Central memory CD8-positive, alpha-beta T cell (primary cell): Measurements from ENCODE around the gene TMEM266.

ENCODE experiments used
- ATAC-seq: fragments of 150-1000 bp; cut with Tn5 transposase; replicated peaks from 2 replicates; pipeline ENCODE4 v1.10.0; 2022; ENCODE audit warnings: mild to moderate bottlenecking, moderate FRiP score, moderate number of reproducible peaks; ENCODE audit not compliant: poor library complexity, severe bottlenecking; ENCODE audit errors: extremely low read depth
- DNase-seq, 2 donors: peaks; one replicate each; pipeline ENCODE4 v3.0.0; 2021; ENCODE audit warnings: low spot score in 2 of 2
- H3K27ac Mint-ChIP-seq: one replicate; pipeline ENCODE4 v1.8.0; 2022; ENCODE audit warnings: low read depth, mild to moderate bottlenecking, moderate library complexity, mixed read lengths
- H3K27me3 Mint-ChIP-seq: one replicate; pipeline ENCODE4 v1.8.0; 2022; ENCODE audit warnings: mixed read lengths
- H3K36me3 Mint-ChIP-seq: one replicate; pipeline ENCODE4 v1.8.0; 2022; ENCODE audit warnings: mild to moderate bottlenecking, moderate library complexity, mixed read lengths; ENCODE audit not compliant: insufficient read depth
- H3K4me1 Mint-ChIP-seq: one replicate; pipeline ENCODE4 v1.8.0; 2022; ENCODE audit warnings: mixed read lengths
- H3K4me3 Mint-ChIP-seq: one replicate; pipeline ENCODE4 v1.8.0; 2022; ENCODE audit warnings: mild to moderate bottlenecking, moderate library complexity, mixed read lengths
- H3K9me3 Mint-ChIP-seq: one replicate; pipeline ENCODE4 v1.8.0; 2022; ENCODE audit warnings: mixed read lengths

Gene TMEM266

GRCh38 chr15:76199106-76200082, 139.6 kb downstream of the TMEM266 start:
- no peak for ATAC-seq
- no peaks in the 10 kb centered on the region for H3K27me3 Mint-ChIP-seq
- H3K36me3 Mint-ChIP-seq, result peaks cover 7% of the 10 kb centered on the region
- no peaks in the 10 kb centered on the region for H3K9me3 Mint-ChIP-seq
- no peak overlapping the region for H3K27ac Mint-ChIP-seq
- no peak overlapping the region for H3K4me3 Mint-ChIP-seq
- peaks cover 5% of the 10 kb centered on the region for H3K4me1 Mint-ChIP-seq
- DNase-seq, result no peak

GRCh38 chr15:76200083-76200465, 140.3 kb downstream of the TMEM266 start:
- no peak for ATAC-seq
- Mint-ChIP-seq H3K36me3 (peaks cover 10% of the 10 kb centered on the region), H3K9me3 (no peaks in the 10 kb centered on the region), H3K27me3 (no peaks in the 10 kb centered on the region), H3K27ac (no peak overlapping the region), H3K4me1 (peaks cover 5% of the 10 kb centered on the region), H3K4me3 (no peak overlapping the region)
- DNase-seq, result no peak

- H3K27me3 Mint-ChIP-seq, result no peaks in the 10 kb centered on the region
- DNase-seq, result no peak
- H3K4me1 Mint-ChIP-seq, result peaks cover 5% of the 10 kb centered on the region
- H3K4me3 Mint-ChIP-seq, result no peak overlapping the region
- H3K9me3 Mint-ChIP-seq, result no peaks in the 10 kb centered on the region
- H3K36me3 Mint-ChIP-seq, result peaks cover 10% of the 10 kb centered on the region
- H3K27ac Mint-ChIP-seq, result peak overlapping the region; percentile 32
- no peak for ATAC-seq
These were observed 140.9 kb downstream of the TMEM266 start for GRCh38 chr15:76200641-76201105.

- H3K27me3 Mint-ChIP-seq, result no peaks in the 10 kb centered on the region
- H3K27ac Mint-ChIP-seq, result no peak overlapping the region
- H3K4me1 Mint-ChIP-seq, result peaks cover 5% of the 10 kb centered on the region
- no peaks in the 10 kb centered on the region for H3K9me3 Mint-ChIP-seq
- ATAC-seq (no peak), DNase-seq (no peak)
- no peak overlapping the region for H3K4me3 Mint-ChIP-seq
- peaks cover 13% of the 10 kb centered on the region for H3K36me3 Mint-ChIP-seq
These were observed 141.9 kb downstream of the TMEM266 start for GRCh38 chr15:76201536-76202255.

- no peak for DNase-seq
- ATAC-seq, result no peak
- H3K27me3 Mint-ChIP-seq, result no peaks in the 10 kb centered on the region
These were observed 143.7 kb downstream of the TMEM266 start for GRCh38 chr15:76203346-76204108.

GRCh38 chr15:76204109-76204845, 144.5 kb downstream of the TMEM266 start:
- Mint-ChIP-seq H3K27me3 (no peaks in the 10 kb centered on the region), H3K36me3 (peaks cover 8% of the 10 kb centered on the region), H3K4me3 (no peak overlapping the region), H3K9me3 (no peaks in the 10 kb centered on the region), H3K27ac (peak overlapping the region; percentile 62), H3K4me1 (no peaks in the 10 kb centered on the region)
- DNase-seq (no peak), ATAC-seq (no peak)

More at GRCh38 chr15:76203346-76204108, 143.7 kb downstream of the TMEM266 start:
- Mint-ChIP-seq H3K4me1 (no peaks in the 10 kb centered on the region), H3K9me3 (no peaks in the 10 kb centered on the region), H3K4me3 (no peak overlapping the region), H3K27ac (peak overlapping the region; percentile 62), H3K36me3 (peaks cover 10% of the 10 kb centered on the region)

GRCh38 chr15:76204916-76205460, 145.2 kb downstream of the TMEM266 start:
- peaks cover 8% of the 10 kb centered on the region for H3K36me3 Mint-ChIP-seq
- DNase-seq (no peak), ATAC-seq (no peak)
- no peaks in the 10 kb centered on the region for H3K27me3 Mint-ChIP-seq
- no peaks in the 10 kb centered on the region for H3K9me3 Mint-ChIP-seq
- no peaks in the 10 kb centered on the region for H3K4me1 Mint-ChIP-seq
- H3K4me3 Mint-ChIP-seq, result no peak overlapping the region
- H3K27ac Mint-ChIP-seq, result no peak overlapping the region

- peaks cover 5% of the 10 kb centered on the region for H3K36me3 Mint-ChIP-seq
- H3K4me3 Mint-ChIP-seq, result no peak overlapping the region
- no peaks in the 10 kb centered on the region for H3K27me3 Mint-ChIP-seq
- no peaks in the 10 kb centered on the region for H3K4me1 Mint-ChIP-seq
- no peak overlapping the region for H3K27ac Mint-ChIP-seq
- ATAC-seq, result no peak
- DNase-seq, result no peak
- no peaks in the 10 kb centered on the region for H3K9me3 Mint-ChIP-seq
These were observed 146.7 kb downstream of the TMEM266 start for GRCh38 chr15:76206325-76206976.

GRCh38 chr15:76208084-76208785, 148.4 kb downstream of the TMEM266 start:
- Mint-ChIP-seq H3K27me3 (no peaks in the 10 kb centered on the region), H3K9me3 (no peaks in the 10 kb centered on the region), H3K4me3 (no peak overlapping the region), H3K27ac (peak overlapping the region; percentile 17), H3K36me3 (peaks cover 12% of the 10 kb centered on the region), H3K4me1 (no peaks in the 10 kb centered on the region)
- no peak for DNase-seq
- ATAC-seq, result no peak

GRCh38 chr15:76208786-76209424, 149.1 kb downstream of the TMEM266 start:
- Mint-ChIP-seq H3K27me3 (no peaks in the 10 kb centered on the region), H3K9me3 (no peaks in the 10 kb centered on the region), H3K4me1 (no peaks in the 10 kb centered on the region), H3K36me3 (peaks cover 12% of the 10 kb centered on the region), H3K27ac (no peak overlapping the region), H3K4me3 (no peak overlapping the region)
- DNase-seq (no peak), ATAC-seq (no peak)
